Lung microvascular endothelial cell (primary cell): Measurements from ENCODE around the gene KCTD18. TPM values are rescaled to one million over a fixed set of nuclear protein-coding genes. Genes with fewer than 3 reads are reported as not detected.
A peak's percentile ranks its signal among the peaks of the same experiment; 100 is the strongest.

Experiments
- DNase-seq, 2 donors: peaks; one replicate each; pipeline versions ENCODE4 v3.0.0 to v3.0.0-alpha.2; 2010; ENCODE audit warnings: low read depth in 2 of 2
- total RNA-seq: library from RNA; depleted of rRNA; stranded (reverse); fragments of >200 nt; gene quantifications from 2 replicates; pipeline ENCODE4 v1.2.1, GENCODE V29; 2014

Gene KCTD18
- total RNA-seq, 1 donor from 2014 or later: 7.9 TPM

DNA sequence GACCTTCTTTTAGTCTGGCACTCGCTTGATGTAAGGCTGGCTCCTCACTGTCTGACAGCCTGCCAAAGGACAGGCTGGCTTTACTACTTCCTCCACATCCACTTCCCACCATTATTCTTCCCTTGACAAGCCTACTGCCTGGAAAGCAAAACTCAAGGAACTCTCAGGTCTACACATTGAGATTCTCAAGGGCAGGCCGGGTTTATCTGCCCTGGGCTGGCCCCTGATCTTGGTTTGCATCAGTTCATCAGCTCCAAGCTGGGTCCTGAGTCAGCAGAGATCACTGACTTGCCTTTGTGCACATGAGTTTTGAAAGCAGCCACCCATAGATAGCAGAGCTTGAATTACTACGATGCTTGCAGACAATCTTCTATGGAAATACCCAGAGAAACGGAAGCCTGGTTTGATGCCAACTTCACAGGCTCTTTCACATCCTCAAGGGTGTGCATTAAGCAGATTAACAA is 53.9 kb downstream of the KCTD18 start:
- DNase-seq: peak; percentile 4 to 63

DNA sequence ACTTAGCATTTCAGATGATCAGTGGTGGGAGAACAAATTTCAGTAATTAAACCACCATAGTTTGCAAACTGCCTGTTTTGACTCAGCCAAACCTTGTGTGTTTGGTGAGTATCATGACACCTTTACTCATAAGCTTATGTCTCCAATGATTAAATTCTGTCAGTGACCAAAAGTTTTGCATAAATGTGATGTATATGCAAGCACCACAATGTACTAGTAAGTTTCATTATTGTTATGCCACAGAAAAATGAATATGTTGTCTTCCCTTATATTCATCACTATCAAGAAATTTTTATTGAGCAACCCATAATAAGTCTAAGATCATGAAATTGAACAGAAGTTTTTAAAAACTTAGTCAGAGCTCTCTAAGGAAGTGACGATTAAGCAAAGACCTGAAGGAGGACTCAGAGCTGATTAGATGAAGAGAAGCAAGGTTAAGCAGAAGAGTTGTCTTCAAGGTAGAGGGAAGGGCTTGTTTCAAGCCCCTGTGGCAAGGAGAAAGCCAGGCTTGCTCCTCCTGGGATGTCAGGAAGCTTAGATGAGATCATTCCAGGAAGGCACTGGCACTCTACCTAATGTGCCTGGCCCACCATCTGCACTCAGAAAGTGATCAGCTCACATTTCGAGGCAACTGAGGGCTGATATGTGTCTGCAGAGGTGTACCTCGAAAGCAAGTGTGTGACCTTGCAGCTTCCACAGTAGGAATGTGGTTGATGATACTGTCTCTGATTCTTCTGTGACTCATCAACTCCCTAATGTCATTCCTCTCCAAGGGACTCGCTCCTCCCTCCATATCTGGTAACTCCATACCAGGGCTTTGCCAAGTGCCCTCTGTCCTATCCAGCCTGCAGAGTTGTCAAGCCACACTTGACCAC is 54.7 kb downstream of the KCTD18 start:
- DNase-seq: peak in 1 of 2 donors; percentile 26

DNA sequence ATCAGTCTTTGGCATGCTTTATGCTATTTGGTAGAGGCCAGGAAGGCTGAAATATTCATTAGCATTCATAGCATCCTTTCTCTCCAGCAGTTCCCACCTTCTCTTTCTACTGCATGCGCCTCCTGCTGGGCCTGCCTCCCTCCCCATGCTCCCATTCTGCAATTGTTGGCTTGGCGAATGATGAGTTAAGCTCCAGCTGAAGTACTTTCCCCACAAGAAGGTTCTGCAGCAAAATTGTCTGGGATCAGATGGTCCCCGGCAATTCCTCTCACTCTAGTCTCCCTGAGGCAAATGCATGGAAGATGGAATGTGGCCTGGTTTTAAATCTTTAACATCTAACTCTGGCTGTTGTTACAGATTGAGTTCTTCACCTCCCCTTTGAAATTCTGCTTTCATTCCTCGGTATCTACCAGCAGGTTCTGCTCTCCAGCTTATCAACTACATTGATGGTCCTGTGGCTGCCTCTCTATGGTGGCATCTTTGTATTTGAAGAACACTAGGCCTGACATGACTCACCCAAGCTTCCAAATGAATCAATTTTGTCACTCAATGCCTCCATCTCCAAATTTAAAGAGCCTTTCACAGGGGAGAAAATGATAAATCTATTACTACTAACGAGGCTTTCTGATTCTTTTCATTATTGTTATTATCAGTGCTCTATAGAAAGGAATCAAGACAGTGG is 55.9 kb downstream of the KCTD18 start:
- no peak for DNase-seq

DNA sequence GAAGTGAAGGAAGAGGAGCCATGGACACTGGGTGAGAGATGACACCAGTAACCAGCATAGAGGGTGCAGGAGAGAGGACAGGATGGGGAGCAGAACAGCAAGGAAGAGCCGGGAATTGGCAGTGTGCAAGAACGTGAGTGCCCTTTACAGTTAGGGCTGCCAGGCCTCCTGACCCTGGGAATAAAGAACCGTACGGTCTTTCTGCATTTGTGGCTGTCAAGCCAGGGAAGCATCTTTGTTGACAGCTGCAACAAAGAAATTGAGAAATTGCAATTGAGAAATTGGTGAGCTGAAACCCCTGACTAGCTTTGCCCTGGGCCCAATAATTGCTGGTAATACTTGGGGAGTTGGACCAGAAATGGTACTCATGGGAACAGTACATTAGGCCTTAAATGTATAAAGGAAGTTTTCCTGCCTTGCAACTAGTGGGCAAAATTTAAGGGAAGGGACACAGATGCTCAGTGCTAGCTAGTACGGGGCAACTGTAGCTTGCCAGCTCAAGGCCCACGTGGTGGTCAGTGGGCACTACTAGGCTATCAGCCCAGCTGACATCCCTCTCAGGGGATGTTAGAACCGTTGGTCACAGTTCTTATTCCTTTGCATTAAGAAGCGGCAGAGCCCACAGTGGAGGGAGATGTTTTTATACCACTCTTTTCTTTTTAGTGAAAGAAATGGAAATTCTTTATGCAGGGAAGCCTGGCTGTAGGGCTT is 56.6 kb downstream of the KCTD18 start:
- DNase-seq: no peak

DNA sequence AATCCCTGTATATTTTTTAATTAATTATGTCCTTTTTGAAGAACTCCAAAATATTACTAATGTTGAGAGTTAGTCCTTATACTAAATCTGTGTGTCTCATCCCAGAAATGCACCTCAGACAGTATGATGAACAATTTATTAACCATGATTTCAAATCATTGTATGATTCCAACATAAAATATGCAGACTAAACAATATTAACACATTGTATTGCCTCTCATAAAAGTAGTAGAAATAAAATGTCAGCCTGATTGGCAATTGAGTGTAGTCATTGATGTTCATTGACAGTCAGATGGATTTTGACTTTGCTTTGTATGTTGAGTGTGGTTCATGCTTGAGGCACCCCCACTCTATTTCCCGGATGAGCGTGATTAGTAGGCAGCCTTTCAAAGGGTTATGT is 57.5 kb downstream of the KCTD18 start:
- no peak for DNase-seq

DNA sequence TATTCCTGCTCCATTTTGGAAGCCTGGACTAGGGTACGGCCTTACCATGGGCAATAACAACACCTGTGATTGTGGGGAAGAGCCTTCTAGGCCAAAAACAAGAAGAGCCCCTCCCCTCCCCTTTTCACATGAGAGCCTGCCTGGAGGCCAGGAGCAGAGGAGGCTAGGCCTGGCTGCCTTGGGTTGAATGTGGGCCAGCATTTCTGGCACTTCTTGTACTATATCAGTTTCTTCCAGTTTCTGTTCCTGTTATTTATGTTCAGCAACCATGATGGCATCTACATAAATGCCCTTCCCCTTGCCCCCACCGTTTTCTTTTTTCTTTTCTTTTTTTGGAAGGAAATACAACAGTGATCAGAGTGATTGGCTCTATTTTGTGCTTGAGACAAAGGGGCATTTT is 58.4 kb downstream of the KCTD18 start:
- no peak for DNase-seq

DNA sequence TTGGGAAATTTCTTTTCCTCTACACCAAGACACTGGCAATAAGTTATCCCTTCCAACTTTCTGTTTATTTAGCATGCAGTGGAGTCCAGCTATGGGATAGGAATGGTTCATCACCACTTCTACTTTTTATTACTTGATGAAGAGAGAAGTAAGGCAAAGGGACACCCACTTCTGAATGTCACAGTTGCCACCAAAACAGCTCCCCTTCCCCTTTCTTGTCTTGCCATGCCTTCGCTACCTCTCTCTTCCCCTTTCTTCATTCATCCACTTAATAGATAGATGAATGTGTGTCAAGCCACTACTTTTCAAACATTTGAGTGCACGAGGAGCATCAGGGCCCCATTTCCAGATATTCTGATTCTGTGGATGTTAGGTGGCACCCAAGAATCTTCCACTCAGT is 59.6 kb downstream of the KCTD18 start:
- no peak for DNase-seq

DNA sequence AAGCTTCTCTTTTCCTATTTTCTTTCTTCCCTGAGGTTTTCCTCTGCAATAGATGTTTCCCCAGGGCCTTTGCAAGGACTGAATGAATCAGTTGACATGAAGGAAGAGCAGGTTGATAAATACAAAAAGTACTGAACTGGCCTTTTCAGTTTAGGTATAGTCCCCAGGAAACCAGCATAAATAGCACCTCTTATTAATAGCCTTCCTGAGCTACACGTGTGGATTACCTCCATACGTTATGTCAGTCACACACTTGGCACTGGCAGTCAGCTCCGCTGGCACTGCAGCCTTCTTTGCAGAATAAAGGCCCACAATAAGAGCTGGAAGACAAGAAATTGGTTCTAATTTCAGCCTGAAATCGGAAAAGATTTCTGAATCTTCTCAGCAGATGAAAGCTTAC is 60.7 kb downstream of the KCTD18 start:
- no peak for DNase-seq

DNA sequence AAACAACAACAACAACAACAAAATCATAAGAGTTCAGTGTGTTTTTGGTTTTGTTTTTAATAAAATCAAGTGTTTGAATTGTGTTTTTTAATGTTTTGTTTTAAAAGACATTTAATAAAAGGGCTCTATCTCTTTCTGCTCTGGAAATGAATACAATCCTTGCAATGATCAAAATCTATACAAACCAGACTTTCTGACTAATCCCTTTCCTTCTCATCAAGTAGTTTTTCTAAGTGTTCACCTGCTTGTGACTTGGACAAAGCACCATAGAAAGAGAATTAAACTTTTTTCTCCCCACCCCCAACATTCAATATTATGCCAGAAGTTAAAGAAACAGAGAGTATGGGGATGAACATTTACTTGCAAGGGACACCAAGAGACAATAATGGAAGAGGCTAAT is 61.4 kb downstream of the KCTD18 start:
- DNase-seq: no peak

DNA sequence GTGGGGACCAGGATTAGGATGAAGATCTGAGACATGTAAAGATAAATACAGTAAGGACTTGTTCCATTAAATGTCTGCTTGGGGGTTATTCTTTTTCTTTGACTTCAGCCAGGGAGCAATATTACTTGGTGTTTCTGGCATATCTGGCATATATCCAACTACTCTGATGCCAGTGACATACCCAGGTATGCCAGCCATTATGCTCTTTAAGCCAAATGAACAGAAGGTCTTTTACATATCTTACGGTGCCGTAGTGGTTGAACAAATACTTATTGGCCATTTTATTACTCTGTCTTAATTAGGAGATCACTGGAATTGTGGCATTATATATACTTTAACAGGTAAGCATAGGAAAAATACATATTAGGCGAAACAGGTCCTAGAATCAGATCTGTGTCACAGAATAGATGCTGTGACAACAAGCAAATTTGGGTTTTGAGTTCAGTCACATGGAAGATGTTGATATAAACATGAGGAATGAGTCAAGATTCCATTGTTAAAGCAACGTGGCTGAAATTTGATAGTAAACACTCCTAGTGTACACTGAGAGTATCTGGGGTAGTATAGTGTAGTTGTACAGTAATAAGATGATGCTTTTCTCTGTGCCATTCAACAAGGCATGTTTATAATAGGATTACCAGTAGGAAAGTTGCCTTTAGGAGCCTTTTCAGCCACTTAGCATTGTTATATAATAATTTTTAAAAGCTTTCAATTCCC is 62.6 kb downstream of the KCTD18 start:
- peak in 1 of 2 donors; percentile 14 for DNase-seq

DNA sequence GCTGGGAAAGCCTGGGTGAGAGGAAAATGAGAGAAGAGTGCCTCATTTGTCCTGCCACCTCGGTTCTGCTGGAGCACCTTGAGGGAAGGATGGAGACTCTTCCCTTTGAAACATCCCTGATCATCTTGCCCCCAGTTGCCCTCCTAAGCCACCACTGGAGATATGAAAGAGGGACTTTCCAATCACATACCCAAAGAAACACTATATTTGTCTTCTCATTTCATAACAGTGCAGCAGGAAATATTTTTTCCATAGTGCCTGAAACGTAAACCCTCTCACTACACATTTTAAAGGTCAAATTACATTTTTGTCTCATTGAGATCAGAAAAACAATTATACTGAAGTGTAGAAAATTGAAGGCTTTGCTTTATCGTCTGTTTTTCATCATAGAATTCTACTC is 63.3 kb downstream of the KCTD18 start:
- DNase-seq: no peak

DNA sequence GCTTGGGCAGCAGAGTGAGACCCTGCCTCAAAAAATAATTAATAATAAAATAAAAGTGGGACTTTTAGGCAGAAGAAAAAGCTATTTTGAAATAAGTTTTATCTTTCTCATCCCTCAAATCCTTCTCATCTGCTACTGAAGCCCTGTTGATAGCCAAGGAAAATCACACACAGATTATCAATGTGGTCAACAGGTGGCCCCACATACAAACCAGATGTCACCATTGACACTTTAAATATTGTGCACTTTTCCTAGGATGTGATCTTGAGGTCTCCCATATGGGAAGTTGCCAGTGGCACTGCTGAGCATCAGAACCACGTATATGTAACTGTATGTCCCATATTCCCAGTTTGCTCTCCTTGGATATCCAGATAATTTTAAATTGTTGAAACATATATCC is 64.6 kb downstream of the KCTD18 start:
- DNase-seq: no peak

DNA sequence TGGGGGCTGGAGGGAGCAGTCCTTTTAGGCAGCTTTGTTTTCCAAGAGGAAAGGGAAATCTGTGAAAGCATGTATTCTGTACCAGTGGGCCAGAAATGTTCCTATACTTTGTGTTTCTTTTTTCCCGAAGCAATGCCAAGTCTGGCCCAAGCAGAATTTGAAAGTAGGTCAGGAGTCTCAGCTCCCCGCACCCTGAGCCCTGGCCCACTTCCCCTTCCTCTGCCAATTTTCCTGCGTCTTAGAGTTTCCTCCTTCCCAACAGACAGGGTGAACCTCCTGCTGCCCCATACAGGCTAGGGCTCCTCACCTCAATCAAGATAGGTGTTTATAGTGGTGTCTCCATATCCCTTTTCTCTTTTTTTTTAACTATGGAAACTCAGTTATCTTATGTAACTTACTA is 65.3 kb downstream of the KCTD18 start:
- DNase-seq: no peak

DNA sequence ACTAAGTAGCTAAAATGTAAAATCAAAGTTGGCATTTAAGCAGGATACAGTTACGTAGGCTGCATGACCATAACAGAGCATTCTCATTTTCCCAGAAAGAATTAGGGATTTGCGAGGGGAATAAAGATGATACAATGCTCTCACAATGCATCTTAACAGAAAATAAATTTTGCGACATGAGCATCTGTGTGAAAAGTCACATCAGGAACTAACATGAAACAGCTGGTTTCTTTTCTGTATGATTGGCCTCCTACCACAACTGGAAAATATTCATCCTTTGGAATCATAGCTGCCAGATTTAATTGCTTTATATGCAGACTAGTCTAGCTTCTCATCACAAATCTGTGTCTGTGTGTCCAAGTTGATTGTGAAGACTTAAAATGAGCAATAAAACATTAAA is 66.0 kb downstream of the KCTD18 start:
- no peak for DNase-seq

DNA sequence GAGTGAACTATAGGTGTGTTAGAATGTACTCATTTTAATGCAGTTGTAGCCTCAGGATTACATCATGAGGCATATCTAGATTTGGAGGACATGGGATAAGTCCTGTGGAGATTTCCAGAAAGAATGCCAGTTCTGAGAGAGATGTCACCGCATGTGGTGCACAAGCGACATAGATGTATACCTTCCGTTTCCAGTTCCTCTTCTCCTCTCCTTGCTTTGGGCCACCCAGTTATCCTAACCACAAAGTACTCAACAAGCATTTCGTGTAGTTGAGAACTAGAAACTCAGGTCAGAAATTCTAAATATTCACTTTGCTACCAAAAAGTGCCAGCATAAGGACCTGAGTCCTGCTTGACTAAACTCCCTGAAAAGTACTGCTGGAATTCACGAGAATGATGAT is 66.5 kb downstream of the KCTD18 start:
- no peak for DNase-seq

DNA sequence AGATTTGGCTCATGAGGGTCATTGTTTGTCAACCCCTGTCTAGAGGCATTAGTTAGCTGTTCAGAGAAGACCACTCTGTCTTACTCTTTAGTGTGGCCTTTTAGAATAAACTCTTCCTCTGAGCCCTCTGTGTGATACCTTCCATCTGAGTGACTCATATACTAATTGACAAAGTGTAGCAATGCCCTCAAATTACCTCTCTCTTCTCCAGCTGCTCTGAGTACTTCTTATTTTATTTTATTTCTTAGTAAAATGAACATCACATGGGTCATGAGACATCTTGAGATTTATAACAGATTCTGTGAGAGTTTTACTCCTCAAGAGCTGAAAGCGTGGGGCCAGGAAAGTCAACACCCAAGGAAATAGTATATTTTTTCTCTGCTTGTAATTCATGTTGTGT is 67.4 kb downstream of the KCTD18 start:
- no peak for DNase-seq

DNA sequence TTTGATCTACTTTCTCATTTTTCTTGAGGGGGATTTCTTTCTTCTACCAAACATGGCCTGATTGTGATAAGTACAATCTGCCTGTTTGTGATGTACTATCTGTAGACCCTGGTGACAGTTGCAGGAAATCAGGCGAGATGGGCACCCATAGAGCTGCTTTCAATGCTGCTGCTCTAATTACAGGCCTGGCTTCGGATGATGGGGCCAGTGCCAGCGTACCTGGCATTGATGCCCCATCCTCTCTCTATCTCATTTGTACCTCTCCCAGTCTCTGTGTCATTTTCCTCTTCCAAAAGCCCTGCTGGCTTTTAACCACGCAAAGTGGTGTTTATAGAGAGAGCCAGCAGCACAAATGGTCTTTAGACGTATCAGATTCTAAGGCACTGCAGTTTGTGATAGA is 69.9 kb downstream of the KCTD18 start:
- DNase-seq: no peak
